ENCODE results near the gene TMEM273. TPM values are rescaled to one million over a fixed set of nuclear protein-coding genes. Genes with fewer than 3 reads are reported as not detected.

TMEM273 gene
- total RNA-seq, 4 donors from 2014 or later = 2.7 to 16.2 (median 10.2) TPM

DNA sequence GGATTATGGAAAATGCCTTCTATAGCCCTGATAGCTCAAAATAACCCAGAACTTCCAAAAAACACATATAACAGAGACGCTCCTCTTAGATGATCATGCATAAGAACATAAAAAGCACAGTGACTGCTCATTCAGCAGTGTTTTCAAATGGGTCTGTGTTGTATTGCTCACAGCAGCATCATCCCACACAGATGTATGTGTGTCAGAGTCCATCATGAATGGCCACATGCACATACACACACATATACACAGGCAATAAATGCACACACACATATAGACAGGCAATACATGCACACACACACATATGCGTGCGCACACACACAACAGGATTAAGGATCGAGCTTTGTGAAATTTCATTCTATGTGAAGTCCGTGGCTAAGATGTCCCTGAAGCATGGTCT, 26.1 kb downstream of the TMEM273 start:
- Histone ChIP-seq H3K36me3 (no peaks in the 10 kb centered on the region), H3K27ac (no peak overlapping the region), H3K4me3 (no peak overlapping the region), H3K9me3 (no peaks in the 10 kb centered on the region), H3K27me3 (no peaks in the 10 kb centered on the region), H3K4me1 (no peaks in the 10 kb centered on the region)
- TF ChIP-seq CTCF (IDR thresholded peaks at IDR 0.05) = no peak
- no peak for TF ChIP-seq POLR2A (IDR thresholded peaks at IDR 0.05)
- DNase-seq = no peak

- no peak for DNase-seq
- Histone ChIP-seq H3K4me1 (no peaks in the 10 kb centered on the region), H3K4me3 (no peak overlapping the region), H3K9me3 (no peaks in the 10 kb centered on the region), H3K36me3 (no peaks in the 10 kb centered on the region), H3K27me3 (no peaks in the 10 kb centered on the region), H3K27ac (no peak overlapping the region)
- TF ChIP-seq POLR2A (IDR thresholded peaks at IDR 0.05) = no peak
- TF ChIP-seq CTCF (IDR thresholded peaks at IDR 0.05) = peak in 3 of 6 experiments; percentile 13 to 27 (median 27)
Observed at GRCh38 chr10:49161411-49161997, 26.7 kb downstream of the TMEM273 start.

- DNase-seq = no peak
- no peak for TF ChIP-seq POLR2A (IDR thresholded peaks at IDR 0.05)
- H3K36me3 ChIP-seq = no peaks in the 10 kb centered on the region
- H3K27ac ChIP-seq = no peak overlapping the region
- H3K9me3 ChIP-seq = no peaks in the 10 kb centered on the region
- no peak overlapping the region for H3K4me3 ChIP-seq
- no peaks in the 10 kb centered on the region for H3K27me3 ChIP-seq
- no peaks in the 10 kb centered on the region for H3K4me1 ChIP-seq
Observed at GRCh38 chr10:49160814-49161213, 27.4 kb downstream of the TMEM273 start.

DNA sequence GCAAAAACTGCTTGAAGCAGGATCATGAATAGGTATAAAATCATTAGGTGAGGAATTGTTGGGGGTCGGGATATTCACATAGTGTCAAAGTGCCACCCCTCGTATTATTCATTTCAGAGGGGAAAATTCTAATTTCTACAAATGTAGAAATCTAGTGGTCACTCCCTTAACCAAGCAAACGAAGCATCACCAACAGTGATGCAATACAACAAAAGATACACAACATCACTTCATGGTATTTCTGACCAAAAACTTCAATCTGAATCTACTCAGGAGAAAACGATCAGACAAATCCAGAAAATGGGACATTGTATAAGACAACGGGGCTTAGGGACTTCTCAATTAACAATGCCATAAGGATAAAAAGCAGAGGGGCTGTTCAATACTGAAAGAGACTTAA, 28.1 kb downstream of the TMEM273 start:
- no peak for TF ChIP-seq POLR2A (IDR thresholded peaks at IDR 0.05)
- no peak for TF ChIP-seq CTCF (IDR thresholded peaks at IDR 0.05)
- Histone ChIP-seq H3K27ac (no peak overlapping the region), H3K27me3 (no peaks in the 10 kb centered on the region), H3K9me3 (no peaks in the 10 kb centered on the region), H3K4me1 (no peaks in the 10 kb centered on the region), H3K36me3 (no peaks in the 10 kb centered on the region), H3K4me3 (no peak overlapping the region)
- no peak for DNase-seq

- Histone ChIP-seq H3K4me1 (no peaks in the 10 kb centered on the region), H3K27me3 (no peaks in the 10 kb centered on the region), H3K4me3 (no peak overlapping the region), H3K9me3 (no peaks in the 10 kb centered on the region), H3K27ac (no peak overlapping the region), H3K36me3 (no peaks in the 10 kb centered on the region)
- no peak for DNase-seq
- TF ChIP-seq CTCF (IDR thresholded peaks at IDR 0.05) (no peak), POLR2A (IDR thresholded peaks at IDR 0.05) (no peak)
Observed at GRCh38 chr10:49158915-49159314, 29.3 kb downstream of the TMEM273 start.

GRCh38 chr10:49158404-49158803, 29.8 kb downstream of the TMEM273 start:
- Histone ChIP-seq H3K27ac (no peak overlapping the region), H3K4me1 (no peaks in the 10 kb centered on the region)
- TF ChIP-seq CTCF (IDR thresholded peaks at IDR 0.05) (no peak), POLR2A (IDR thresholded peaks at IDR 0.05) (no peak)

More at GRCh38 chr10:49158404-49158803, 29.8 kb downstream of the TMEM273 start:
- no peaks in the 10 kb centered on the region for H3K27me3 ChIP-seq
- no peak for DNase-seq
- no peak overlapping the region for H3K4me3 ChIP-seq
- H3K36me3 ChIP-seq = no peaks in the 10 kb centered on the region
- H3K9me3 ChIP-seq = no peaks in the 10 kb centered on the region
